HepG2 (cell line): ENCODE measurements around the gene IL22RA1. TPM values are rescaled to one million over a fixed set of nuclear protein-coding genes. Genes with fewer than 3 reads are reported as not detected.

Source experiments
- ATAC-seq: fragments of 200-7000 bp; cut with Tn5 transposase; 3 replicates; pipeline ENCODE4 v1.9.1; 2020; ENCODE audit warnings: mild to moderate bottlenecking, moderate library complexity
- BruUV-seq: library from RNA; stranded (reverse); fragments of 400-500 nt; replicated peaks from 2 replicates; lab custom pipeline; 2021; lab: Mats Ljungman, UMichigan
- CTCF ChIA-PET: fragments of 300-600 bp; formaldehyde crosslinking; extraction: SDS; loops from one replicate; lab custom pipeline; 2021; ENCODE audit warnings: low total read pairs, inconsistent platforms, low intra/inter-chr PET ratio; lab: Yijun Ruan, JAX
- POLR2A ChIA-PET: fragments of 350-600 bp; sonication (Branson Sonifier 250); formaldehyde crosslinking; loops from one replicate; lab custom pipeline; 2020; ENCODE audit warnings: antibody characterized with exemption, inconsistent platforms; lab: Yijun Ruan, JAX
- DNase-seq: peaks from one replicate; pipeline ENCODE4 v3.0.0-alpha.2; 2015; ENCODE audit warnings: low spot score
- FAIRE-seq: peaks from 3 replicates; lab custom pipeline; 2011; peaks lifted over from hg19 to GRCh38; lab: Jason Lieb, UNC
- H2AFZ ChIP-seq: one replicate; pipeline ENCODE4 v1.6.1; 2011; ENCODE audit warnings: low read length, inconsistent platforms
- H3K27ac ChIP-seq: fragments of 300-600 bp; 3 replicates; pipeline ENCODE4 v1.8.0; 2011; ENCODE audit warnings: mixed run types, mild to moderate bottlenecking, mixed read lengths, low read length, inconsistent platforms; ENCODE audit not compliant: insufficient read depth; ENCODE audit errors: extremely low read length
- H3K27me3 ChIP-seq, 2 experiments: fragments of 200-600 bp in 1 of 2; 2 replicates in 1 of 2; 3 replicates in 1 of 2; pipeline versions ENCODE4 v1.6.0 to v1.8.0; 2011; ENCODE audit warnings: low read length in 2 of 2, mild to moderate bottlenecking in 2 of 2, moderate library complexity in 2 of 2, inconsistent platforms in 1 of 2; ENCODE audit not compliant: insufficient read depth in 2 of 2, control insufficient read depth in 1 of 2
- H3K36me3 ChIP-seq, 2 experiments: fragments of 200-600 bp in 1 of 2; replicated peaks in 1 of 2; 2 replicates in 1 of 2; 3 replicates in 1 of 2; pipeline versions ENCODE4 v1.5.1 to v1.8.0; 2011; ENCODE audit warnings: low read length in 2 of 2, inconsistent platforms in 1 of 2; ENCODE audit not compliant: insufficient read depth in 2 of 2, control insufficient read depth in 1 of 2
- H3K4me1 ChIP-seq: 2 replicates; pipeline ENCODE4 v1.5.1; 2012; ENCODE audit warnings: low read length, inconsistent platforms; ENCODE audit not compliant: insufficient read depth
- H3K4me2 ChIP-seq: 2 replicates; pipeline ENCODE4 v1.6.0; 2011; ENCODE audit warnings: low read depth, low read length, inconsistent platforms
- H3K4me3 ChIP-seq, 3 experiments: fragments of 200-600 bp in 1 of 3; sonication (generic), shearing (Covaris generic) in 1 of 3; replicated peaks in 1 of 3; 2 replicates each; pipeline ENCODE4 v1.5.1; 2011 to 2016; ENCODE audit warnings: low read length in 3 of 3, inconsistent platforms in 2 of 3, low read depth in 2 of 3, mild to moderate bottlenecking in 2 of 3, control low read depth in 1 of 3, mixed read lengths in 1 of 3; ENCODE audit not compliant: insufficient read depth in 1 of 3
- H3K79me2 ChIP-seq: one replicate; pipeline ENCODE4 v1.6.1; 2011; ENCODE audit warnings: low read length, inconsistent platforms; ENCODE audit not compliant: insufficient read depth
- H3K9ac ChIP-seq: 2 replicates; pipeline ENCODE4 v1.6.0; 2011; ENCODE audit warnings: mild to moderate bottlenecking, low read depth, low read length, inconsistent platforms; ENCODE audit not compliant: insufficient read depth
- H3K9me3 ChIP-seq: 2 replicates; pipeline ENCODE4 v1.5.1; 2012; ENCODE audit warnings: mild to moderate bottlenecking, low read length
- H4K20me1 ChIP-seq: 2 replicates; pipeline ENCODE4 v1.6.0; 2011; ENCODE audit warnings: inconsistent platforms, mild to moderate bottlenecking, low read length, moderate library complexity; ENCODE audit not compliant: insufficient read depth
- AGO2 ChIP-seq: fragments of 200-400 bp; formaldehyde crosslinking; optimal IDR thresholded peaks from 2 replicates; pipeline ENCODE3; 2017; ENCODE audit warnings: mild to moderate bottlenecking, low read depth, low read length, moderate library complexity
- CTCF ChIP-seq: sonication (generic); formaldehyde crosslinking; IDR thresholded peaks from 2 replicates; pipeline ENCODE4 v1.5.0; 2020; ENCODE audit warnings: mild to moderate bottlenecking, missing genetic modification reagents, moderate library complexity
- HNRNPUL1 ChIP-seq: fragments of 200-400 bp; formaldehyde crosslinking; IDR thresholded peaks from 2 replicates; pipeline ENCODE4 v1.6.1; 2017; ENCODE audit warnings: low read depth, mild to moderate bottlenecking, low read length, moderate library complexity
- IKZF1 ChIP-seq: fragments of 450-650 bp; IDR thresholded peaks from 2 replicates; pipeline ENCODE4 v1.7.1; 2016
- IRF2 ChIP-seq: IDR thresholded peaks from 2 replicates; pipeline ENCODE4 v1.6.1; 2018; ENCODE audit warnings: missing genetic modification reagents, missing compliant biosample characterization
- KLF13 ChIP-seq: sonication (generic); formaldehyde crosslinking; IDR thresholded peaks from 2 replicates; pipeline ENCODE4 v1.4.0; 2020; ENCODE audit warnings: mild to moderate bottlenecking, missing genetic modification reagents
- MED13 ChIP-seq: sonication (generic); formaldehyde crosslinking; IDR thresholded peaks from 2 replicates; pipeline ENCODE4 v1.5.0; 2020; ENCODE audit warnings: missing genetic modification reagents
- MIXL1 ChIP-seq: IDR thresholded peaks from 2 replicates; pipeline ENCODE4 v1.6.1; 2016
- NCOA1 ChIP-seq: sonication (generic); formaldehyde crosslinking; IDR thresholded peaks from 2 replicates; pipeline ENCODE4 v1.9.0; 2021; ENCODE audit warnings: missing genetic modification reagents
- SUZ12 ChIP-seq: fragments of 150-350 bp; IDR thresholded peaks from 2 replicates; pipeline ENCODE4 v1.6.1; 2014; ENCODE audit warnings: low read depth, low read length
- TARDBP ChIP-seq: sonication (generic); formaldehyde crosslinking; IDR thresholded peaks from 2 replicates; pipeline ENCODE4 v1.8.0; 2022; ENCODE audit warnings: mild to moderate bottlenecking, missing genetic modification reagents
- ZBTB44 ChIP-seq: sonication (generic); formaldehyde crosslinking; IDR thresholded peaks from 2 replicates; pipeline ENCODE4 v1.4.0; 2020; ENCODE audit warnings: missing genetic modification reagents
- ZFP1 ChIP-seq: IDR thresholded peaks from 2 replicates; pipeline ENCODE4 v1.6.1; 2016
- ZNF274 ChIP-seq: sonication (generic); formaldehyde crosslinking; IDR thresholded peaks from 2 replicates; pipeline ENCODE4 v1.5.1; 2020; ENCODE audit warnings: mild to moderate bottlenecking, missing genetic modification reagents
- ZNF513 ChIP-seq: sonication (generic); formaldehyde crosslinking; conservative IDR thresholded peaks from 2 replicates; pipeline ENCODE4 v1.5.0; 2020; ENCODE audit warnings: missing genetic modification reagents
- ZNF550 ChIP-seq: sonication (generic); formaldehyde crosslinking; IDR thresholded peaks from 2 replicates; pipeline ENCODE4 v1.4.0; 2020; ENCODE audit warnings: mild to moderate bottlenecking, missing genetic modification reagents, borderline replicate concordance
- ZNF562 ChIP-seq: sonication (generic); formaldehyde crosslinking; IDR thresholded peaks from 2 replicates; pipeline ENCODE4 v1.8.0; 2022; ENCODE audit warnings: missing genetic modification reagents, borderline replicate concordance
- ZNF605 ChIP-seq: sonication (generic); formaldehyde crosslinking; IDR thresholded peaks from 2 replicates; pipeline ENCODE4 v1.8.0; 2022; ENCODE audit warnings: mild to moderate bottlenecking, missing genetic modification reagents
- ZNF709 ChIP-seq: sonication (generic); formaldehyde crosslinking; IDR thresholded peaks from 2 replicates; pipeline ENCODE4 v1.5.0; 2020; ENCODE audit warnings: mild to moderate bottlenecking, missing genetic modification reagents
- ZNF747 ChIP-seq: sonication (generic); formaldehyde crosslinking; IDR thresholded peaks from 2 replicates; pipeline ENCODE4 v1.8.1; 2023; ENCODE audit warnings: missing genetic modification reagents, mild to moderate bottlenecking, borderline replicate concordance
- WGBS: methylation state at CpG from one replicate; pipeline ENCODE4 v1.1.6; 2017; ENCODE audit warnings: low lambda C conversion rate; 5-methylcytosine and 5-hydroxymethylcytosine counted together
- in situ Hi-C: cut with HindIII; loops from 2 replicates; pipeline ENCODE4 v1.10.0; 2017; ENCODE audit warnings: low pct_unique_long_range_greater_than_20kb; ENCODE audit not compliant: extremely low pct_ligation_motif_present
- intact Hi-C: fragments of 100-400 bp; cut with micrococcal nuclease; formaldehyde crosslinking; loops from one replicate; pipeline ENCODE4 v1.10.0; 2022; ENCODE audit not compliant: unreplicated experiment
- polyA plus RNA-seq, 8 experiments: library from polyadenylated mRNA; depleted of rRNA in 3 of 8; stranded (reverse) in 7 of 8; unstranded in 1 of 8; fragments of >200 nt; fragmentation: Illumina TruSeq in 4 of 8; extraction: Trizol in 4 of 8; gene quantifications; 2 replicates each; pipeline versions ENCODE4 v1.2.1 to v1.2.3, GENCODE V29; 2011 to 2016; ENCODE audit warnings: low read depth in 4 of 8, missing spikeins in 1 of 8, mixed read lengths in 1 of 8; ENCODE audit not compliant: insufficient read depth in 1 of 8
- total RNA-seq, 5 experiments: library from RNA; depleted of rRNA; stranded (reverse); fragments of >200 nt; fragmentation: Illumina TruSeq; extraction: Trizol; gene quantifications; 2 replicates each; pipeline ENCODE4 v1.2.3, GENCODE V29; 2016; ENCODE audit warnings: low read depth in 1 of 5

Gene IL22RA1
- total and polyA plus RNA-seq, 2 of the 13 experiments (the other 11 are each of a cell fraction or from before 2014, with no cell fraction given), result 4.4 to 10.2 TPM

GRCh38 chr1:24177161-24177560, 34.2 kb upstream of the IL22RA1 start:
- POLR2A ChIA-PET, result no interaction called here
- CTCF ChIA-PET, result no interaction called here
- Histone ChIP-seq H3K4me3 (no peak overlapping the region), H3K9ac (no peak overlapping the region), H2AFZ (no peak overlapping the region), H4K20me1 (no peaks in the 10 kb centered on the region), H3K9me3 (no peaks in the 10 kb centered on the region), H3K4me1 (no peaks in the 10 kb centered on the region), H3K79me2 (peaks cover 7% of the 10 kb centered on the region), H3K27me3 (no peaks in the 10 kb centered on the region; a peak in 1 of 5 replicates)
- FAIRE-seq (no peak), ATAC-seq (no peak)
- in situ Hi-C loops, result no loop called here
- intact Hi-C loops, result no loop called here
- BruUV-seq, result no TSS peak
- TF ChIP-seq HNRNPUL1 (no peak), TARDBP (CRISPR knock-in tag) (no peak), AGO2 (no peak), ZNF550 (CRISPR knock-in tag) (no peak), ZNF709 (CRISPR knock-in tag) (no peak), ZNF513 (CRISPR knock-in tag) (no peak), IKZF1 (no peak), ZNF274 (CRISPR knock-in tag) (no peak), ZFP1 (CRISPR knock-in tag) (no peak), CTCF (no peak), ZNF747 (CRISPR knock-in tag) (no peak), KLF13 (CRISPR knock-in tag) (no peak), ZBTB44 (CRISPR knock-in tag) (no peak), NCOA1 (no peak), MED13 (no peak), ZNF605 (CRISPR knock-in tag) (no peak), SUZ12 (no peak), MIXL1 (CRISPR knock-in tag) (no peak), IRF2 (CRISPR knock-in tag) (no peak), ZNF562 (CRISPR knock-in tag) (no peak)
- TF ChIP-seq, all 625 proteins: peak for 0
- whole genome bisulfite sequencing, result 97% methylated on average over 10 of the region's 10 CpGs
- no peak overlapping the region for H3K4me2 ChIP-seq
- H3K36me3 ChIP-seq, result peaks cover 1 to 12% of the 10 kb centered on the region in 2 experiments; a peak in 2 of 5 replicates
- no peak for DNase-seq
- no peak overlapping the region for H3K27ac ChIP-seq
